ENCODE data around the gene PI4KA.
"Not testable (repeated sequence)": the region's sequence is repeated elsewhere in the genome, so short reads cannot be mapped to it uniquely, and the experiment has no call there.

Gene PI4KA

GRCh38 chr22:20825624-20826023, 33.0 kb downstream of the PI4KA start:
- Mint-ChIP-seq H3K27ac (no peak overlapping the region), H3K36me3 (ENCODE audit: low read depth) (peaks cover 61% of the 10 kb centered on the region), H3K4me3 (no peak overlapping the region), H3K9me3 (no peaks in the 10 kb centered on the region), H3K4me1 (no peaks in the 10 kb centered on the region), H3K27me3 (ENCODE audit: low read depth) (no peaks in the 10 kb centered on the region)
- TF ChIP-seq, protein P1, sequence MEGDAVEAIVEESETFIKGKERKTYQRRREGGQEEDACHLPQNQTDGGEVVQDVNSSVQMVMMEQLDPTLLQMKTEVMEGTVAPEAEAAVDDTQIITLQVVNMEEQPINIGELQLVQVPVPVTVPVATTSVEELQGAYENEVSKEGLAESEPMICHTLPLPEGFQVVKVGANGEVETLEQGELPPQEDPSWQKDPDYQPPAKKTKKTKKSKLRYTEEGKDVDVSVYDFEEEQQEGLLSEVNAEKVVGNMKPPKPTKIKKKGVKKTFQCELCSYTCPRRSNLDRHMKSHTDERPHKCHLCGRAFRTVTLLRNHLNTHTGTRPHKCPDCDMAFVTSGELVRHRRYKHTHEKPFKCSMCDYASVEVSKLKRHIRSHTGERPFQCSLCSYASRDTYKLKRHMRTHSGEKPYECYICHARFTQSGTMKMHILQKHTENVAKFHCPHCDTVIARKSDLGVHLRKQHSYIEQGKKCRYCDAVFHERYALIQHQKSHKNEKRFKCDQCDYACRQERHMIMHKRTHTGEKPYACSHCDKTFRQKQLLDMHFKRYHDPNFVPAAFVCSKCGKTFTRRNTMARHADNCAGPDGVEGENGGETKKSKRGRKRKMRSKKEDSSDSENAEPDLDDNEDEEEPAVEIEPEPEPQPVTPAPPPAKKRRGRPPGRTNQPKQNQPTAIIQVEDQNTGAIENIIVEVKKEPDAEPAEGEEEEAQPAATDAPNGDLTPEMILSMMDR (IDR thresholded peaks at IDR 0.05; ENCODE audit: unreplicated experiment in 3 of 3): no peak

DNA sequence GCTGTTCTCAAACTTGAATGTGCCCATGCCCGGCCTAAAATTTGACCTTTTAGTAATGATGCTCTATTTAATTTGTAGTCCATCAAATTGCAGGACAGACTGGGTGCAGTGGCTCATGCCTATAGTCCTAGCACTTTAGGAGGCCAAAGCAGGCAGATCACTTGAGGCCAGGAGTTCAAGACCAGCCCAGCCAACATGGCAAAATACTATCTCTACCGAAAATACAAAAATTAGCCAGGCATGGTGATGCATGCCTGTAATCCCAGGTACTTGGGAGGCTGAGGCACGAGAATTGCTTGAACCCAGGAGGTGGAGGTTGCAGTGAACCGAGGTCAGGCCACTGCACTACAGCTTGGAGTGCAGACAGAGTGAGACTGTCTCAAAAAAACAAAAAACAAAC, 33.4 kb downstream of the PI4KA start:
- not testable (repeated sequence) for H3K27ac Mint-ChIP-seq; H3K4me1 Mint-ChIP-seq; H3K27me3 Mint-ChIP-seq (ENCODE audit: low read depth); H3K9me3 Mint-ChIP-seq; H3K4me3 Mint-ChIP-seq
- H3K36me3 Mint-ChIP-seq (ENCODE audit: low read depth): peaks cover 57% of the 10 kb centered on the region

- Mint-ChIP-seq H3K9me3 (no peaks in the 10 kb centered on the region), H3K4me1 (no peaks in the 10 kb centered on the region), H3K27me3 (ENCODE audit: low read depth) (no peaks in the 10 kb centered on the region), H3K36me3 (ENCODE audit: low read depth) (peaks cover 53% of the 10 kb centered on the region), H3K4me3 (no peak overlapping the region), H3K27ac (no peak overlapping the region)
- TF ChIP-seq, protein P1 (IDR thresholded peaks at IDR 0.05; ENCODE audit: unreplicated experiment in 3 of 3): no peak
These were observed 35.3 kb downstream of the PI4KA start for GRCh38 chr22:20823264-20823663.

GRCh38 chr22:20822240-20822639, 36.4 kb downstream of the PI4KA start:
- Mint-ChIP-seq H3K9me3 (no peaks in the 10 kb centered on the region), H3K27me3 (ENCODE audit: low read depth) (no peaks in the 10 kb centered on the region), H3K36me3 (ENCODE audit: low read depth) (peaks cover 47% of the 10 kb centered on the region), H3K4me1 (no peaks in the 10 kb centered on the region), H3K4me3 (no peak overlapping the region), H3K27ac (no peak overlapping the region)
- TF ChIP-seq, protein P1 (IDR thresholded peaks at IDR 0.05; ENCODE audit: unreplicated experiment in 3 of 3): no peak

DNA sequence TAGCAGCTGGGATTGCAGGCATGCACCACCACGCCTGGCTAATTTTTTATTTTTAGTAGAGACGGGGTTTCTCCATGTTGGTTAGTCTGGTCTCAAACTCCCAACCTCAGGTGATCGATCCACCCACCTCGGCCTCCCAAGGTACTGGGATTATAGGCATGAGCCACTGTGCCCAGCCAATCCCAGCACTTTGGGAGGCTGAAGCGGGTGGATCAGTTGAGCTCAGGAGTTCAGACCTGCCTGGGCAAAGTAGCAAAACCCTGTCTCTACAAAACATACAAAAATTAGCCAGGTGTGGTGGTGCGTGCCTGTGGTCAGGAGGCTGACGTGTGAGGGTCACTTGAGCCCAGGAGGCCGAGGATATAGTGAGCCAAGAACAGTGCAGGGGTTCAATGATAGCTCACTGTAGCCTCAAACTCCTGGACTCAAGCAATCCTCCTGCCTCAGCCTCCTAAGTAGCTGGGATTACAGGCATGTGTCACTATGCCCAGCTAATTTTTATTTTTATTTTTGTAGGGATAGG, 36.8 kb downstream of the PI4KA start:
- H3K4me1 Mint-ChIP-seq: not testable (repeated sequence)

DNA sequence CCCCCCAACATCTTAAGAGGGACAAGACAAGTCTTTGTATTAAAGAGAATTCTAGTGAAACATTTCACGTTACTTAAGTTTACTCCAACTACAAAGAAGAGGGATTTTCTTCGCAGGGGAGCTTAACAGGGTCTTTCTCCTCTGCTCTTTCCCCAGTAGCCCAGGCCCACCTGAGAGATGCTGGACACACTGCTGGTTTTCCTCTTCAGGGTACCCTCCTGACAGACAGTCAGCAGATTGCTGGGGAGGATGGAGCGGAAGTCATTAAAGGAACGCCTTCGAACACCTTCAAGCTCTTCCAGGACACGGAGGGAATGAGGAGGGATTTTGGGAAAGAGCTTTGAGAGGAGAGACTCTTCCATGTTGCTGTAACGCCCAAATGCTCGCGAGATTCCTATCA, 39.1 kb downstream of the PI4KA start:
- Mint-ChIP-seq H3K36me3 (ENCODE audit: low read depth) (peaks cover 45% of the 10 kb centered on the region), H3K9me3 (no peaks in the 10 kb centered on the region), H3K4me3 (no peak overlapping the region), H3K27me3 (ENCODE audit: low read depth) (no peaks in the 10 kb centered on the region), H3K4me1 (no peaks in the 10 kb centered on the region), H3K27ac (no peak overlapping the region)
- TF ChIP-seq, protein P1 (IDR thresholded peaks at IDR 0.05; ENCODE audit: unreplicated experiment in 3 of 3): no peak

More for the DNA sequence above, 36.8 kb downstream of the PI4KA start:
- not testable (repeated sequence) for H3K4me3 Mint-ChIP-seq; H3K9me3 Mint-ChIP-seq; H3K27me3 Mint-ChIP-seq (ENCODE audit: low read depth); H3K27ac Mint-ChIP-seq
- peaks cover 47% of the 10 kb centered on the region for H3K36me3 Mint-ChIP-seq (ENCODE audit: low read depth)

- H3K9me3 Mint-ChIP-seq: no peaks in the 10 kb centered on the region
- no peak overlapping the region for H3K27ac Mint-ChIP-seq
- H3K36me3 Mint-ChIP-seq (ENCODE audit: low read depth): peaks cover 46% of the 10 kb centered on the region
- H3K4me1 Mint-ChIP-seq: no peaks in the 10 kb centered on the region
- no peak overlapping the region for H3K4me3 Mint-ChIP-seq
- no peaks in the 10 kb centered on the region for H3K27me3 Mint-ChIP-seq (ENCODE audit: low read depth)
- TF ChIP-seq, protein P1 (IDR thresholded peaks at IDR 0.05; ENCODE audit: unreplicated experiment in 3 of 3): no peak
These were observed 40.1 kb downstream of the PI4KA start for GRCh38 chr22:20818471-20818870.

All from nephron (organoid).